ENCODE measurements around the gene CYBRD1.

The CYBRD1 gene

DNA sequence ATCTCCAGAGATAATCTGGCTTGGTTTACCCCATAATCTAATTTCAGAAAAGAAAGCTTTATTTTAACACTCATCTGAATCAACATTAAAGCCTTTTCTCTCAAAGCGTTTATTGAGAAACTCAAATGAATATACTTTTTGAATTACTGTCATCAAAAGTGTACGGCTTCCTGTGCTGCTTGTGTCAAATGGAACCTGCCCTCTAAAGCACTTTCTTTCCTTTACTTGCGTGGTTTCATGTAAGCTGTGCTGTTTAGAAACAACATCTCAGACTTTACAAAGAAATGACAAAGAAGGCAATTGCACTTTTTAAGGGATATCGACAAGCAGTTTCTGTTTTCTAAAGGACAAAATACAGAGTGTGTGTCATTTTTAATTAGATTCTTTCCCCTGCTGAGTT is 35.1 kb downstream of the CYBRD1 start:
- DNase-seq, result no peak

DNA sequence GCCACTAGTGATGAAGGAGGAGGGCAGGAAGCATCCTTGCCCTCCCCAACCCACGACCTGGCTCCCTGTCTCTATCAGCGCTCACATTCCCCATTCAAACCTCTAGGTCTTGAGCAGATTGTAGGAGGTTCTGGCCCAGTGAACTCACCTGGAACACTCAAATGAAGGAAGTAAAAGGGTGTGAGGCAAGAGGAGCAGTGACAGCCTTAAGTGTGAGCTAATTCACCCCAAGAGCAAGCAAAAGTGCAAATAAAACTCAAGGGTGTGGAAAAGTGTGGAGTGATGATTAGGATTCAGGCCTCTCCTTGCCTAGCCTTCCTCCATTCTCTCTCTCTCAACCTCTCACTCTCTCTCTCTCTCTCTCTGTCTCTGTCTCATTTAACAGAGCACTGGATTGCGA is 41.0 kb downstream of the CYBRD1 start:
- DNase-seq, result no peak

DNA sequence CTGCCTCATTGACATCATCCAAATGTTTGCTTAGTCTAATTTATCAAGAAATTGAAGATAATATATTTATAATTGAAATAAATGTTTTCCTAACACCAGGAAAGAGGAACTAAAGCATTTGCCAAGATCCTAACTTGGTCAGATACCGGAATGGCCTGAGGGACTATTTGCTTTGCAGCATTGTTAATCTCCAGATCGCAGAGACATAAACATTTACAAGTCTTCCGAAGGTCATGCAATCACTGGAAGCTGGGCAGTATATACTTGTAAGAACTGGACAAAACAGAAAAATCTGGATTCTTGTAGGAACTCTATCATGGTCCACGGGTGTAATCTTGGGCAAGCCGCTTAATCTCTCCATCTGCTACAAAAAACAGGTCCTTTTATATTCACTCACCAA is 42.2 kb downstream of the CYBRD1 start:
- DNase-seq, result no peak

DNA sequence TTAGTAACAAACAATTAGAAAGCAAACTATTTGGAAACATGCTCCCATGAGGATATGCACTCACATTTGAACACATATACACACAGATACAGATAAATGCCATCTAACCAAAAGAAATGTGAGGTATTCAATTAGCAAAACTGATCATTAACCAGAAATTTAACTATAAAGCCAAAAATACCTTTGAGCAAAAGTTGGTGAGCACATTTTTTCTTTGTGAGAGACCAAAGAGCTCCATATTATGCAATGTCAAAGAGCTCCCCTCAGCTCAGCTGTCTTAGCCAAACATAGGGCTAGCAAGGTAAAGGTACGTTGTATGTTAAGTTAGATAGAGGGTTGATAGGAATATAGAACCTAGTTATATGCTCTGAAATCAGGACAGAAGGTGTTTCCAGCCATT is 43.8 kb downstream of the CYBRD1 start:
- no peak for DNase-seq

DNA sequence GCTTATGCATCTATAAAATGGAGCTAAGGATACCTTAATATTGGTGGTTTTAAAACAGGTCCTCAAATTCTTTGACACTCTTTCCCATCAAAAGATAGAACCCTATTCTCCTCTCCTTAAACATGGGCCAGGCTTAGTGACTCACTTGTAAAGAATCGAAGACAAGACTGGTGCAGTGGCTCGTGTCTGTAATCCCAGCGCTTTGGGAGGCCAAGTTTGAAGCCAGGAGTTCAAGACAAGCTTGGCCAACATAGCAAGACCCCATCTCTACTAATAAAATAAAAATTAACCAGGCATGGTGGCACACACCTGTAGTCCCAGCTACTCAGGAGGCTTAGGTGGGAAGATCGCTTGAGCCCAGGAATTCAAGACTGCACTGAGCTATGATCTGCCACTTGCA is 44.5 kb downstream of the CYBRD1 start:
- DNase-seq, result no peak

DNA sequence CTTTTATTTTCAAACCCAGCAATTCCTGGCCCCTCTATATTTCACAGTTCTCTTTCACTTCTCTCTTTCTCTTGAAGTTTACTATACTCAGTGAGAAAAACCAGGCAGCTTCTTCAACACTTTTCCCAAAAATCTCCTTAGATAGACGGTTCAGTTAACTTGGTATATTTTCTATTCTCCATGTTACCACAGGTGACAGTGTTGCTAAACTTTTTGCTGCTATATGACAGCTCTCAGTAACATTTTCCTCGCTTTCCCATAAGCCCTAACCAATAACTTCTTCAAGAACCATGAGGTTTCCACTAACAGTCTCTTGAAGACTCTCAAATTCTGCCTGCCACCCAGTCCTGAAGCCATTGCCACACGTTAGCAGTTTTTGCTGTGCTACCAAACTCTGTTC is 45.8 kb downstream of the CYBRD1 start:
- DNase-seq, result no peak

DNA sequence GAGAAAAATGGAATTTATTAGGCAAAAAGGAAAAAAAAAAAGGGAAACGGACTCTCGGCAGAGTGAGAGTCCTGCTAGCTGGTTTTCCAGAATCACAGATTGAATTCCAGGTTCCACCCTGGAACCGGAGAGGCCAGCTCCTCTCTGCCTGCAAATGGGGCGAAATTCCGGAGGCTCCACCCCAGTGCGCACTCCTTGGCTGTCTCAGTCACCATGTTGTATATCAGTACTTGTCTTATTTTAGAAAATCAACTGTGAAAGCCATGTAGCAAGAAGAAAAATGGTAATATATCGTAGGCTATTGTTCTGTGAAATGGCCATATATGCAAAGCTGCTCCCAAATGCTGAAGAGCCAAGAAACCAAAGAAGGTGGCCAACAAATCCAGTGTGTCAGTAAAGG is 49.4 kb downstream of the CYBRD1 start:
- DNase-seq, result no peak

DNA sequence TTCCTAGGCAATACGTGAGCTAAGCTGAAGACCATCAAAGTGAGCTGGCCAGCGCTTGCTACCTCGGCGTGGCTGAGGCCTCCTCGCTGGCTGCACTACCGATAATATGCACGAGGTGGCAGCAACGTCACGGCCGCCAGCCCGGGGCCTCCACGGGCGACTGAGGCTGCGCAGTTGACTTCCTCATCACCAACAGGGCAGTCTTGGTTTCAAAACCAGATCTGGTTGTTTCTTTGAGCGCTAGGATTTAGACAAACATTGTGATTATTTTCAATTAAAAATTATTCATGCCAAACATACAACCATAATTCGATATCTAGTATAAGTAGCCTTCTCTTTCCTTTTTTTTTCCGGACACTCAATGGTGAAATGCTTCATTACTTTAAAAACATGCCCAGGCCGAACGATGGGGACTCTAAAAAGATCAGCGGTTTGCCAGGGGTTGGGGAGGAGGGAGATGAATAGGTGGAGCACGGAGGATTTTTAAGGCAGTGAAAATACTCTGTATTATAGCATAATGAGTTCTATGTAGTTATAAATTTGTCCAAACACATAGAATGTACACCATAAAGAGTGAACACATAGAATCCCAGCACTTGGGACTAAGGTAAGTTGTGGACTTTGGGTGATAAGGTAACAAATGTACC is 52.0 kb downstream of the CYBRD1 start:
- peak; percentile 81 for DNase-seq

DNA sequence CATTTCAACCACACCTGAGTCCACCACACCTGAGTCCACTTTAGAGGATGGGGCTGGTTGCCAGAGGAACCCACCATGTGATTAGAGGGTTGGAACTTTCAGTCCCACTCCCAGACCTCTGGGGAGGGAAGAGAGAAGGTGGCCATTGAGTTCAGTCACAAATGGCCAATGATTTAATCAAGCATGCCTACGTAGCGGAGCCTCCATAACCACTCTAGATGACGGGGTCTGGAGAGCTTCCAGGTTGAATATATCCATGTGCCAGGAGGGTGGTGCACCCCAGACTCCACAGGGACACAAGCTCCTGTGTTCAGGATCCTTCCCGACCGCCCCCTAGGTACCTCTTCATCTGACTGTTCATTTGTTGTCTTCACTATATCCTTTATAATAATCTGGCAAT is 53.3 kb downstream of the CYBRD1 start:
- DNase-seq, result no peak

DNA sequence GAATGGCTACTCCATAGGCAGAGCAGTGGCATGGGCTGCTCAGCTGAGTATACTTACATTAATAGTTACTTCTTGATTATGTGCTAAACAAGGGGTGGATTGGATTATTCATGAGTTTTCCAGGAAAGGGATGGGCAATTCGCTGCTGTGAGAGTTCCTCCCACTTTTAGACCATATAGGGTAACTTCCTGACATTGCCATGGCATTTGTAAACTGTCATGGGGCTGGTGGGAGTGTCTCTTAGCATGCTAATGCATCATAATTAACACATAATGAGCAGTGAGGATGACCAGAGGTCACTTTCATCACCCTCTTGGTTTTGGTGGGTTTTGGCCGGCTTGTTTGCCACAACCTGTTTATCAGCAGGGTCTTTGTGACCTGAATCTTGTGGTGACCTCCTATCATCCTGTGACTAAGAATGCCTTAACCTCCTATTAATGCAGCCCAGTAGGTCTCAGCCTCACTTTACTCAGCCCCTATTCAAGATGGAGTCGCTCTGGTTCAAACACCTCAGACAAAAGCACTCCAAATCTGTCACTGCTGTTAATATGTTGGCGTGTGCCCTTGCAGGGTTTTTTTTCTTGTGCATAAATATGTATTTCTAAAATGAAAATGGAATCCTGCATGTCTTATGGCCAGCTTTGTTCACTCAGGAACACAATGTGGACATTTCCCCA is 56.0 kb downstream of the CYBRD1 start:
- no peak for DNase-seq

DNA sequence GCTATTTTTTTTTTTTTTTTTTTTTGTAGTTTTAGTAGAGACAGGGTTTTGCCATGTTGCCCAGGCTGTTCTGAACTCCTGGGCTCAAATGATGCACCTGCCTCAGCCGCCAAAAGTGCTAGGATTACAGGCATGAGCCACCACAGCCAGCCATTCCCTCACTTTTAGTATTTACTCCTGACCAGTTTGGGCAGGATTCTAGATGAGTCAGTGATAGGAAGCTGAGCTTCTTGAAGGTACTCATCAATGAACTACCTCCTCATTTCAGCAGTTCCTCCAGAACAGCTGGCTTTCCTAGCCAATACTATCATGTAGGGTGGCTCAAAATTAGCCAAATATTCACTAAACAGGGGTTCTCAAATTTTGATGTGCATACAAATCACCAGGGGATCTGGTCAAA is 57.2 kb downstream of the CYBRD1 start:
- no peak for DNase-seq

DNA sequence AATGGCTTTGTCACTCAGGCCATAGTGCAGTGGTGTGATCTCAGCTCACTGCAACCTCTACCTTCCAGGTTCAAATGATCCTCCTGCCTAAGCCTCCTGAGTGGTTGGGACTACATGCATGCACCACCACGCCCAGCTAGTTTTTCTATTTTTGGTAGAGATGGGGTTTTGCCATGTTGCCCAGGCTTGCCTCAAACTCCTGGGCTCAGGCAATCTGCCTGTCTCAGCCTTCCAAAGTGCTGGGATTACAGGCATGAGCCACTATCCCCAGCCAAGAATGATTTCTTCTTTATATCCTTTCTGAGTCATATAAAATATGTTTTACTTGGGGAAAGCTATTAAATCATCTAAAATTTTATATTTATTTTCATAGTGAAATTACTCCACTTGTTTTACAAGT is 61.3 kb downstream of the CYBRD1 start:
- no peak for DNase-seq

DNA sequence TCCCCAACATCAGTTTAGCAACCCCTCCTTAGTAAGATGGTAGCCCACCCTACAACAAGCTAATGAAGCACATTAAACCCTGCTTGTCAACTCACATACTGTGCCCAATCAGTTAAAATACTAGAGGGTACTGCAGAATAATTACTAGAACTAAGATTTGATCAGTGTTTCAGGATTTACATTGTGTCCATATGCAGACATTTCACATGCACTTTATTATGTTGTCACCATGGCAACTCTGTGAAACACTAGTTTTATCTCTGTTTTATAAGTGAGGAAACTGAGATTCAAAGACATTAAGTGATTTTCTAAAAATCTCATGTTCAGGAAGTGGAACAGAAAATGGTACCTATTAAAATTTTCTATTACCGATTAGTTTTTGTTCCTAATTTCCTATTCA is 61.7 kb downstream of the CYBRD1 start:
- DNase-seq, result no peak

DNA sequence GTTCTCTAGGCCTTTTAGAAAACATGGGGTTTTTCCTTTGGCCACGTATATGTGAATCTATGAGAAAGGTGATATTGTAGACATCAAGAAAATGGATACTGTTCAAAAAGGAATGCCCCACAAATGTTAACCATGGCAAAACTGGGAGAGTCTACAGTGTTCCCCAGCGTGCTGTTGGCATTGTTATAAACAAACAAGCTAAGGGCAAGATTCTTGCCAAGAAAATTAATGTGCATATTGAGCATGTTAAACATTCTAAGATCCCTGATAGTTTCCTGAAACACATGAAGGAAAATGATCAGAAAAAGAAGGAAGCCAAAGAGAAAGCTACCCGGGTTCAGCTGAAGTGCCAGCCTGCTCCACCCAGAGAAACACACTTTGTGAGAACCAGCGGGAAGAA is 64.9 kb downstream of the CYBRD1 start:
- DNase-seq, result no peak

DNA sequence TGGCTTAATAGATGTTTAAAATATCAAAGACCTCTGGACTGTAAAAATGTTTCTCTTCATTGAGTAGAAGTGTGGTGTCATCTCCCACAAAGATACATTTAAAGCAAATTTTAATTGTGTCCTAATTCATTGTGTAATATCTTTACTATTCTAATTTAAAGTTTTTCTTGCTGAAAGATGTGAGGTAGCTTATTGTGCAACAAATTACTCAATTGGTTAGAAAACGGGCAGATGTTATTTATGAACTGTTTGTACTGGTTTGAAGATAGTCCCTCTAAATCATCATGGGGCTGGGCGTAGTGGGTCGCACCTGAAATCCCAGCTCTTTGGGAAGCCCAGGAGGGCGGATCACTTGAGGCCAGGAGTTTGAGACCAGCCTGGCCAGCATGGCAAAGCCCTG is 65.3 kb downstream of the CYBRD1 start:
- DNase-seq, result no peak

DNA sequence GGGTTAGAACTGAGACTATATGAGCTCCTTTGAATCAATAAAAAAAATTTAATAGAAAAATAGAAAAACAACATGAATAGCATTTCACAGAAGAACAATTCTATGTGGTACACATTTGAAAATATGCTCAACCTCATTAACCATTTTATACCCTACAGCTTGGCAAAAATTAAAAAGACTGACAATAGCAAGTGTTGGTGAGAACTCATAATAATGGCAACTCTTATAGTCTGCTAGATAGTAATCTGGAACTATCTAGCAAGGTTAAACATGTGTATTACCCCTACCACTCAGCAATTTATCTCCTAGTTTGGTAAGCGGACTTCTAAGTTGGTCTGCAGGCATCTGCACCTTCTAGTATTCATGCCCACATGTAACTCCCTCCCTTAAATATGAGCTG is 67.8 kb downstream of the CYBRD1 start:
- DNase-seq, result no peak

DNA sequence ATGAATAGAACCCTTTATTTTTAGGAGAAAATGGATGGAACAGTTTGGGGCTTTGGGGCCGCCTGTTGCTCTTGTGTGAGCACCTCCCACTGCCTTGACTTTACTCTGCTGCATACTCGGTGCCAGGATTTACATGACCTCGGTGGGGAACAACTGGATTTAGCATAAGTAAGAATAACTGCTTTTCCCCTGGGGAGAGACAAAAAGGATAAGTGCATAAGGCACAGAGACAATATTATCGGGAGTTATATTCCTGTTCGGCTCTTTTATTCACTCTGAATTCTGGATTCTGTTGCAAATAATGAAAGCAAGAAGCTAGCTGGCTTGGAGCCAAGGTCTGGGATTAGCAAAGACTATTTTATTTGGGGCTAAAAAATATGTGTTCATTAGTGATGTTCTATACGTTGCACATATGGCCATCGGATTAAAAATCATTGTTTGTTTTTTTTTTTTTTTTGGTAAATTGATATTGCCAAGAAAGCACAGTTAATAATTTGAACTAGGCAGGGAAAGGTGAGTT is 69.8 kb downstream of the CYBRD1 start:
- no peak for DNase-seq

DNA sequence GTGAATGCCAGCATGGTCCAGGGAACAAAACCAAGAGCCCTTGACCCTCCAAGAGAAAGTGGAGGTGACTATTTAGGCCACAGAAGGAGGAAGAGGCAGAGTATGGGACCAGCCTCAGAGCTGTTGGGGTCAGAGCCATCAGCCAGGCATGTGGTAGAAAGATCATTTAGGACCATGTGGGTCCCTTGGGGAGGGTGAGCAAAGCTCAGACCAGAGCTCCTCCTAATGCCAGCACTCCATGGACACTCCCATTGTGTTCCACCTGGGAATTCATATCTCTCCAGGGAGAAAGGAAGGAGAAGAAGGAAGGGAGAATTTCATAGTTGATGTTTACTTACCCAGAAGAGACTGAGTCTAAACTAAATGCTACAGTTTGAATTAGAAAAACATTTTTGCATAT is 73.2 kb downstream of the CYBRD1 start:
- no peak for DNase-seq

DNA sequence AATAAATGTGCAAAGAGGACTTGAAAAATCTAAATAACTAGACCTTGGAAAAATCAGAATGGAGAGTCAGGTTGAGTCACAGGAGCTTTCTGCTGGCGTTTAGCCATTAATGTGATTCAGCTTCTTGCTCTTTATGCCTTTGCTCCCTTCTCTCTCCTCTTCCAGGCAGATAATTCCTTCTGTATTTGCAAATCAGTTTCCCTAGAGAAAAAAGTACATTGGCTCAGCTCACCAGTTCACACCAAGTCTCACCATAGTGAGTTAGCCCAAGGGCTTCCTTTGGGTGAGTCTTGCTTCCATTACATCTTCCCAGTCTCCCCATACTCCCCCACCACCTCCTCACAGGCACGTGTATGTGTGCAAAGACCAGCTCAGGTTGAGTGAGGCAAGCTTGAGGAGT is 73.6 kb downstream of the CYBRD1 start:
- DNase-seq, result no peak

DNA sequence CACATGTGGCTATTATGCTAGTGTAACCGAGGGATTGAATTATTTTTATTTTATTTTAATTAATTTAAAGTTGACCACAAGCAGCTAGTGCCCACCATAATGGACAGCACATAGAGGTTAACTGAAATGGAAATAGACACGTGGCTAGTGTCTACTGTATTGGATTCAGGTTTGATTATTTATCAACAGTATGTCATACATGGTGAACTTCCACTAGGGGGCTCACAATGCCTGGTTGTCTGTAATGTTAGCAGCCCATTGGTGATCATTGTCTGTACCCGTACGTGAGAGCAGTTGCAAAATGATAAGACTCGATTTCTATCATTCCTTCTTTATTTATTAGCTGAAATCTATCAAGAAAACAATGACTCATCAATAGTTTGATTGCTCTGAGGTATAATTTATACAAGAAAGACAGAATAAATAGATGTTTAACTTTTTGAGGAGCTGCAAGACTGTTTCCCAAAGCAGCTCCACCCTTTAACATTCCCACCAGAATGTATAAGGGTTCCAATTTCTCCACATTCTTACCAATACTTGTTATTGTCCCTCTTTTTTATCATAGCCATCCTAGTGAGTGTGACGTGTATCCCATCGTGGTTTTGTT is 76.5 kb downstream of the CYBRD1 start:
- DNase-seq, result peak; percentile 22

DNA sequence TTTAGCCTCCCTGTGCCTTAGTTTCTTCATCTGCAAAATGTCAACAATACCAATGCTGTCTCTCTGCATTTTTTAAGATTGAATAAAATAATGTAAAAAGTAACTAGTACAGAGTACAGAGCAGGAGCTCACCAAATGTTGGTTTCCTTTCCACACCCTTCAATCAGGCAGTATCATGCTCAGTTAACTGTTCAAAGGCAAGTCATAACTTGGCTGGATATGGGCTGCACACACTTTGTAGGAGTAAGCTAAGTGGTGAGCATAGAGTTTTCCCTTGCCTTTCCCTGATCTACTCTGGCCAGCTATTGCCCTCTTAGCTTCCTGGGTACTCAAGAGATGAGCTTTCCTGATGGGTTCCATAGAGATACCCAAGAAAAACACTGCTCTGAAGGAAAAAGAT is 77.9 kb downstream of the CYBRD1 start:
- DNase-seq, result no peak

DNA sequence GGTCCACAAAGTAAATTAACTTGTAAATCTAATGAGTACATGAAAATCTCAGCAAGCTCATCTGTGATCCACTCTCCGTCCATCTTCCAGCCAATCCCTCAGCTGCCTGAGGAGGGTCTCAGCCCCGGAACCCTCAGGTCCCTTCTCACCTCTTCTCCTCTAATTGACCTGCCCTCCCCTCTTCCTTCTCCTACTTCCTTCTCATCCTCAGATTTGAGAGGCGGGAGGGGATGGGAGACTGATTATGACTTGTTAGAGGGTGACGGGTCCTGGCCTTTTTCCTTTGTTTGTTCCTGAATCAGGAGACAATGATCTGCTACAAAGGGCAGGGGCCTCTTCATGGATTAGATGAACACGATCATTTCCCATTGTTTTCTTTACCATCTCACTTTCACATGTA is 80.1 kb downstream of the CYBRD1 start:
- DNase-seq, result no peak
